Activated T-cell treated with anti-CD3 and anti-CD28 coated beads for 24 hours (primary cell): ENCODE measurements around the gene GNA12.

Experiments
- DNase-seq: peaks from one replicate; pipeline ENCODE4 v3.0.0-alpha.2; 2020; ENCODE audit warnings: low read depth

Gene GNA12

DNA sequence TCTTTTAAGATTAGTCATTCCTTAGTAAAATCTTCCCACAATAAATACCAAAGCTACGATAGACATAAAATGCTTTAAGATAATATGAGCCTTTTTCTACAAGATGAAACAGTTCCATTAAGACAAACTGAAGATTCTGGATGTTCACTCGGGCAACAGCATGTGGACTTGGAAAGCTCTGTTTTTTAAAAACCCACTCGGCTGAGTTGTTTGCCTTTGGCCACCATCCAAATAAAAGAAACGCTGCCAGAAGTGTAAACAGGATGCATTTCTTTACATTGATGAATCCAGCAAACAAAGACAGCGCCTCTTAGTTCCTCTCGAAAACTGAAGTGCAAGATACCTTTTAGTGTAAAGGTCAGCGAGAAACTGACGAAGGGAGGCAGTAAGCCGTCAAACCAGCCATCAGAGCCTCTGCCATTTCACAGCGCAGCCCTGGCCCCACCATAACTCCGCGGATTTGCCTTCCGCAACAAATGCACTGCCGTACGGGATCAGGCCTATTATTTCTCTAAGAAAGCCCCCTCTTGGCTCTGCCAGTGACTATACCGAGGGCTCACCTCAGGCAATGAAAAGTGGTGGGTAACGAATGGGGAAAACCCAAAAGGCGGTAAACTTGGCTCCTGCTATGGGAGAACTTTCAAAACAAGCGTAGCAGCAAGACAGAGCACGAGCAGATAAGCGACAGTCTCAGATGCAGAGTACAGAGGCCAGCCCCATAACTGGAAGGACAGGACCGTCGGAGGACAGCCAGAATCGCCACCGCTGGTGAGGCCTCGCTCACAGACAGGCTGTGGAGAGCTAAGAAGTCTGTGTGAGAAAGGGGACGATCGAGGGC, 41.4 kb downstream of the GNA12 start:
- no peak for DNase-seq

DNA sequence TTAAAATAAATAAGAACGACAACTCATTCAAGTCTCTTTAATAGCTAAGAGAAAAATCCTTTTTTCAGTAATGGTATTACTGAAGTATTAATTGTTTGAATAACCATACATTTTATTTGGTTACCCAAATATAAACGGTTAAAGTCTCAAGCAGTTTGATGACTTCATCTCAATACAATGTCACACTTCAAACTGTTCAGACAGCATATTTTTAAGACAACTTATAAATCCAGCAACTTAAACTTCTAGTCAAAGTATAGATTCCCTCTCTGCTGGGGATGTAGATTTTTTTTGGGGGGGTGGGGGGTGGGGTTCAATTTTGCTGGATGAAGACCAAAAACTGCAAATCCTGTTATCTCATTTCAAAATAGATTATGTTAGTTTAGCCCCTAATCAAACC, 42.0 kb downstream of the GNA12 start:
- DNase-seq, result no peak

- DNase-seq, result no peak
Measured at GRCh38 chr7:2800931-2801688, 43.0 kb downstream of the GNA12 start.

GRCh38 chr7:2800220-2800930, 43.7 kb downstream of the GNA12 start:
- no peak for DNase-seq

DNA sequence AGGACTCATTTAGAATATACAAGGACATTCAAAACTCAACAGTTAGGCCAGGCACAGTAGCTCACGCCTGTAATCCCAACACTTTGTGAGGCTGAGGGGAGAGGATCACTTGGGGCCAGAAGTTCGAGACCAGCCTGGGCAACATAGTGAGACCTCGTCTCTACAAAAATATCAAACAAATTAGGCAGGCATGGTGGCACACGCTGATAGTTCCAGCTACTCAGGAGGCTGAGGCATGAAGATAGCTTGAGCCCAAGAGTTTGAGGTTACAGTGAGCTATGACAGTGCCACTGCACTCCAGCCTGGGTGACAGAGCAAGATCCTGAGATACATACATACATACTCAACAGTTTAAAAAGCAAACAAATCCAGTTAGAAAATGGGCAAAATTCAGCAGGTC, 44.9 kb downstream of the GNA12 start:
- no peak for DNase-seq

DNA sequence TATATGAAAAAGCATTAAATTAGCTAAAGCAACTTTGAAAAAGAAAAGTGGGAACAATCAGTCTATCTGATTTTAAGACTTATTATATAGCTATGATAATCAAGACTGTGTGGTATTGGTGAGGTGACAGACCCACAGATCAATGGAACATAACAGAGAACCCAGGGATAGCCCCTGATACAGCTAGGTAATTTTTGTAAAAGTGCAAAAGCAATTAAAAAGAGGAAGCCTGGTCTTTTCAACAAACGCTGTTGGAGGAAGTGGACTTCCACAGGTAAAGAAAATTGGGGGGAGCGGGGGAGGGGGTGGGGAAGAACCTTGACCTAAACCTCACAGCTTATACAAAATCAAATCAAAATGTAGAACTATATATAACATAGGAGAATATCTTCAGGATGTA, 45.4 kb downstream of the GNA12 start:
- DNase-seq, result no peak

- no peak for DNase-seq
Measured at GRCh38 chr7:2796358-2797352, 47.5 kb downstream of the GNA12 start.

GRCh38 chr7:2795906-2796305, 48.2 kb downstream of the GNA12 start:
- DNase-seq, result no peak

DNA sequence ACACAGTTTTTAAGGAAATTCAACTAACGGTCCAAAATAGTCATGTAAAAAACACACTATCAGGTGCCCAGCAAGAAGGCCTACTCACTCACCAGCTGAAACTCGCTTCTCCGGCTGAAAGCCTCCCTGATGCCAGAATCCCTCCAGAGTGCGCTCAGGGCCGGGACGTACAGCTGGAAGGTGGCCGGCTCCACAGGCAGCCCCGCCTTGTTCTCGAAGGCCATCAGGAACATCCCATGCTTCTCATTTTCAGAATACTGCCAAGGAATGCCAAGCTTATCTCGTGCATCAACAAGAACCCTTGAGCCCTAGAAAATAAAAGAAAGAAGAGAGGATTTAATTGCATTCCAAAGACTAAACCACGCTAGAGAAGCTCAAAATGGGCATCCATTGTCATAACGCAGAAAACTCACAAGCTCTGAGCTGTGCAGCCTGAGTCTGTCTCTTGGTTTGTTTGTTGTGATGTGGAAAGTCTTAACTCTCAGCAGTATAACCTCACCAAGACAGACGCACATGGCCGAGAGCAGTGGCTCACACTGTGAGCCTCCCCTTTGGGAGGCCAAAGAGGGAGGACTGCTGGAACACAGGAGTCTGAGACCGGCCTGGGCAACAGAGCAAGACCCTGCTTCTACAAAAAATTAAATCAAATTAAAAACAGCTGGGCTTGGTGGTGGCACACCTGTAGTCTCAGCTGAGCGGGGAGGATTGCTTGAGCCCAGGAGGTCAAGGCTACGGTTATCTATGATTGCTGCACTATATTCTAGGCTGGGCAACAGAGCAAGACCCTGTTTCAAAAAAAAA, 49.1 kb downstream of the GNA12 start:
- no peak for DNase-seq

DNA sequence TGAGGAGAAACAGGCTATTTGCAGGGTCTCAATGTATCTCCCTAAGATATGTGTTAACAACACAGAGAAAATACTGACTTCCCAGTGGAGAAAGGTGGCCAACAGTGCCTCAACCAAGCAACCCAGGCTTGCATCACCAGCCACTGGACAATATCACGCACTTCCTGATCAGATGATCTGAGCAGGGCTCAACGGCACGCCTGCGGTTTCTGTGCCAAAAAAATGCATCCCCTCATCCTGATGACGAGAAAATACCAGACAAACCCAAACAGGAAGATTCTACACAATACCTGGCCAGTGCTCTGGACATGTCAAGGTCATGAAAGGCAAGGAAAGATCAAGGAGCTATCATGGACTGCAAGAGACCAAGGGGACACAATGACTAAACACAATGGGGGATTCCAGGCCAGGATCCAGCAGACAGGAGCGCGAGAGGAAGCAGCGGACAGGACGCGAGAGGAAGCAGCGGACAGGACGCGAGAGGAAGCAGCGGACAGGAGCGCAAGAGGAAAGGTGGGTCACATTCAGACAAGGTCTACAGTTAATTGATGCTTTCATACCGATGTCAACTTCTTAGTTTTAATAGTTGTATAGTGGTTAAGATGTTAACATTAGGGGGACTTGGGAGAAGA, 51.1 kb downstream of the GNA12 start:
- DNase-seq, result no peak

GRCh38 chr7:2792235-2792634, 51.9 kb downstream of the GNA12 start:
- DNase-seq, result no peak

- no peak for DNase-seq
Measured at GRCh38 chr7:2791390-2791789, 52.7 kb downstream of the GNA12 start.

DNA sequence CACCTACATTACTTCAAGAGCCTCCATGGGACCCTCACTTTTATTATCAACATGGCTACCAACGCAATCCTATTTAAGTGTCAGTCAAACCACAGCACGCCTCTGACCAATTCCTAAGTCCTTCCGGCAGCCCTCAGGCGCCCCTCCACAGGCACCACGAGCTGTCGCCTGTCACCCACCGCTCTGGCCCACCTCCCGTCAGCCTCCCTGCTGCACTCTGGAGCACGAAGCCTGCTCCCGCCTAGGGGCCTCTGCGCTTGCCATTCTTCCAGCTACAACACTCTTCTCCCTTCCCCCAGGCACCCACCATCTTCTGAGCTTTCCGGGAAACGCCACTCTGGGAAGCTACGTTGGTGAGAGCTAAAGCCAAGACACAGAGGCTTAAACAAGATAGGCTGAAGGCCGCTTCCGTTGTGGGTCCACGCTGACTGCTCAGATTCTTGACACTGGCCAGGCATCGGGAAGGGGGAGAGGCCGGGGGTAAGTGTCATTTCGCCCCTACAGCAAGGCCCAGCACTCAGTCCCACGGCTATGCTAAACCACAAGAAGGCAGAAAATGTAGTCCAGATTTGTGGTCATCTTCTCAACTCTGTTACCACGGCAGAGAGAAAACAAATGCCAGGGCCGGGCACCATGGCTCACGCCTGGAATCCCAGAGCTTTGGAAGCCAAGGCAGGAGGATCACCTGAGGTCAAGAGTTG, 56.7 kb downstream of the GNA12 start:
- DNase-seq, result no peak

- DNase-seq, result no peak
Measured at GRCh38 chr7:2786607-2787116, 57.4 kb downstream of the GNA12 start.

DNA sequence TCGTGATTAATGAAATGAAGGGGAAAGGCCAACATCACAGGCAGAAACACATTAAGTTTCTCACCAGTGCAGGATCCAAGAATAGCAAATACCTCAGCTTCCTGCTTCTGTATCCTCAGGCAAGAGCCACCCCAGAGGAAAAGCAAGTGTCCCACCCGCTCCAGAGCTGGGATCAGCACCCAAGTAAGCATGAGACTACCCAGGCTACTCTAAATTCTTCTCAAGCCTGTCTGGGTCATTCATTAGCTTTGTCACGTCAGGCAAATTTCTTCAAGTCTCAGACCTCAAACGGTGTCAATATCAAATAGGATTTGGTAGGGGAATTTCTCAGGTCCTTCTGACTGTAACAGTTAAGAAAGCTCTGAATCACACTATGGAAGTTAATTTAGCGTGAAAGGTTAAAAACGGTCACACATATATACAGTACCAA, 59.0 kb downstream of the GNA12 start:
- DNase-seq, result no peak

DNA sequence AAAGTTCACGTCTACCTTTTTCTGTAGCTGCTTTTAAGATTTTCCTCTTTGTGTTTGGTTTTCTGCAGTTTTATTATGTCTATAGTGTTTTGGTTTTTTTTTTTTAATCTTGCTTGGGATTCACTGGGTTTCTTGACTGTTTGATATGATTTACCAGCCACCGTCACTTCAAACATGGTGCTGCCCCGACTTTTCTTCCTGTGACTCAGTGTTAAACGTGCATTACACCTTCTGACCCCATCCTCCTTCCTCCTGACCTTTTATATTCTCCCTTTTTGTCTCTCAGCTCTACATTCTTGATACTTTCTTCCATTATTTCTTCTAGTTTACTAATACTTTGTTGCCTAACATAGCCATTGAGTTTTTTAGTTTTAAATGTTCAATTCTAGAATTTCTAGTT, 61.5 kb downstream of the GNA12 start:
- no peak for DNase-seq

DNA sequence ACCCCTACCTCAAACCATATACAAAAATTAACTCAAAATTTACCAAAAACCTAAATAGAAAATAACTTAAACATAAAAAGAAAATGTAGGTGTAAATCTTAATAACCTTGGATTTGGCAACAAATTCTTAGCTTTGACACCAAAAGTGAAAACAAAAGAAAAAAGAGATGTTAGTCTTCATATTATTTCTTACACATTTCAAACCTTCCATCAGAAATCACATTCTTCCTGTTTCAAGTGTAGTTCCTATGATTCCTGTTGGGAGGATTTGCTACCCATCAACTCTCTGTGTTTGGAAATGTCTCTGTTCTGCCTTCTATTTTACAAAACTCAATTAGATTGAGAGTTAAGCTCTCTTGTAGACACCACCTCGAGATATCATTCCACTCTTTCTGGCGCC, 62.0 kb downstream of the GNA12 start:
- DNase-seq, result no peak

- DNase-seq, result no peak
Measured at GRCh38 chr7:2781636-2782035, 62.5 kb downstream of the GNA12 start.

DNA sequence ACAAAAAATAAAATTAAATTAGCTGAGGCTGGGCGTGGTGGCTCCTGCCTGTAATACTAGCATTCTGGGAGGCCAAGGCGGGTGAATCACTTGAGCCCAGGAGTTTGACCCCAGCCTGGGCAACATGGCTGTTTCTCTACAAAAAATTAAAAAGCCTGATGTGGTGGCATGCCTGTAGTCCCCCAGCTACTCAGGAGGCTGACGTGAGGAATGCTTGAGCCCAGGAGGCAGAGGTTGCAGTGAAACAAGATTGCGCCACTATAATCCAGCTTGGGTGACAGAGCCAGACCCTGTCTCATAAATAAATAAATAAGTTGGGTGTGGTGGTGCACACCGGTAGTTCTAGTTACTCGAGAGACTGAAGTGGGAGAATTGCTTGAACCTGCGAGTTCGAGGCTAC, 65.1 kb downstream of the GNA12 start:
- DNase-seq, result no peak
